SU-DHL-6 (cell line): ENCODE data around the gene NOL8.

Experiments
- EZH2phosphoT487 ChIP-seq: fragments of 200-600 bp; sonication (generic), shearing (Covaris generic); conservative IDR thresholded peaks from 2 replicates; pipeline ENCODE4 v1.6.1; 2018; ENCODE audit warnings: mild to moderate bottlenecking, antibody characterized with exemption, low read length, moderate library complexity, mixed read lengths
- TF ChIP-seq, protein P1 (sequence below): fragments of 200-600 bp; sonication (generic); IDR thresholded peaks from one replicate; pipeline ENCODE4 v1.5.1; 2017; ENCODE audit warnings: antibody characterized with exemption, mild to moderate bottlenecking, low read length, moderate library complexity; ENCODE audit not compliant: insufficient read depth, poor library complexity, severe bottlenecking

DNA sequence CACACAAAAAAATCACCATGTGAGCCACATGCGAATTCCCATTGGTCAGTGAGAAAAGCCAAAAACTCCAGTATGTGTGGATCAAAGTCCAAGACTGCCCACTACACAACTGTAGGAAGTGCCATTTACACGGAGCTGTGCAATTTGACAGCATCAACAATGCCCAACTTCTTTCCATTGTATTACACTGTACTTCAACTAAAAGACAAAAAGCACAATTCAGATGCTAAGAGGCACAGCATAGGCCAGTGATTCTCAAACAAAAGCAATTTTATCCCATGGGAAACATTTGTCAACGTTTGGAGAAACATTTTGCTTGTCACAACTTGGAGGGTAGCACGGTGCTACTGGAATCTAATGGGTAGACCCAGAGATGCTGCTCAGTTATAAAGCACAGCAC lies 71.5 kb downstream of the NOL8 start:
- TF ChIP-seq, protein P1, sequence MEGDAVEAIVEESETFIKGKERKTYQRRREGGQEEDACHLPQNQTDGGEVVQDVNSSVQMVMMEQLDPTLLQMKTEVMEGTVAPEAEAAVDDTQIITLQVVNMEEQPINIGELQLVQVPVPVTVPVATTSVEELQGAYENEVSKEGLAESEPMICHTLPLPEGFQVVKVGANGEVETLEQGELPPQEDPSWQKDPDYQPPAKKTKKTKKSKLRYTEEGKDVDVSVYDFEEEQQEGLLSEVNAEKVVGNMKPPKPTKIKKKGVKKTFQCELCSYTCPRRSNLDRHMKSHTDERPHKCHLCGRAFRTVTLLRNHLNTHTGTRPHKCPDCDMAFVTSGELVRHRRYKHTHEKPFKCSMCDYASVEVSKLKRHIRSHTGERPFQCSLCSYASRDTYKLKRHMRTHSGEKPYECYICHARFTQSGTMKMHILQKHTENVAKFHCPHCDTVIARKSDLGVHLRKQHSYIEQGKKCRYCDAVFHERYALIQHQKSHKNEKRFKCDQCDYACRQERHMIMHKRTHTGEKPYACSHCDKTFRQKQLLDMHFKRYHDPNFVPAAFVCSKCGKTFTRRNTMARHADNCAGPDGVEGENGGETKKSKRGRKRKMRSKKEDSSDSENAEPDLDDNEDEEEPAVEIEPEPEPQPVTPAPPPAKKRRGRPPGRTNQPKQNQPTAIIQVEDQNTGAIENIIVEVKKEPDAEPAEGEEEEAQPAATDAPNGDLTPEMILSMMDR: no peak
- TF ChIP-seq EZH2phosphoT487: no peak
